Mesenchymal stem cell (in vitro differentiated cells and primary cell): ENCODE measurements around the gene KASH5.

Source experiments
- DNase-seq: peaks from one replicate; pipeline ENCODE4 v3.0.0-alpha.2; 2013
- H2AFZ ChIP-seq: one replicate; pipeline ENCODE4 v1.6.1; 2013; ENCODE audit warnings: low read depth, mild to moderate bottlenecking, control low read depth, inconsistent platforms, low read length, moderate library complexity
- H2AK5ac ChIP-seq: 2 replicates; pipeline ENCODE4 v1.6.1; 2013; ENCODE audit warnings: low read length, moderate library complexity, mild to moderate bottlenecking, inconsistent platforms; ENCODE audit not compliant: severe bottlenecking
- H2BK120ac ChIP-seq: one replicate; pipeline ENCODE4 v1.6.1; 2013; ENCODE audit warnings: low read depth, mild to moderate bottlenecking, inconsistent platforms, low read length, moderate library complexity
- H2BK12ac ChIP-seq, 2 experiments: one replicate each; pipeline ENCODE4 v1.6.1; 2013; ENCODE audit warnings: inconsistent platforms in 2 of 2, low read length in 2 of 2, mild to moderate bottlenecking in 2 of 2, moderate library complexity in 2 of 2, control low read depth in 1 of 2
- H2BK15ac ChIP-seq: one replicate; pipeline ENCODE4 v1.6.1; 2013; ENCODE audit warnings: mild to moderate bottlenecking, low read depth, inconsistent platforms; ENCODE audit not compliant: poor library complexity, severe bottlenecking
- H2BK5ac ChIP-seq: 2 replicates; pipeline ENCODE4 v1.6.1; 2013; ENCODE audit warnings: low read depth, mild to moderate bottlenecking, low read length, control low read depth, inconsistent platforms; ENCODE audit not compliant: poor library complexity, severe bottlenecking
- H3K14ac ChIP-seq, 2 experiments: one replicate each; pipeline ENCODE4 v1.6.1; 2013; ENCODE audit warnings: inconsistent platforms in 2 of 2, low read length in 2 of 2, control low read depth in 1 of 2, mild to moderate bottlenecking in 1 of 2, moderate library complexity in 1 of 2
- H3K18ac ChIP-seq, 2 experiments: one replicate each; pipeline ENCODE4 v1.6.1; 2013; ENCODE audit warnings: inconsistent platforms in 2 of 2, low read length in 2 of 2, control low read depth in 1 of 2, low read depth in 1 of 2, mild to moderate bottlenecking in 1 of 2
- H3K23ac ChIP-seq, 2 experiments: one replicate each; pipeline ENCODE4 v1.6.1; 2013; ENCODE audit warnings: inconsistent platforms in 2 of 2, low read length in 2 of 2, mild to moderate bottlenecking in 2 of 2, moderate library complexity in 2 of 2, control low read depth in 1 of 2
- H3K27ac ChIP-seq: 2 replicates; pipeline ENCODE4 v1.5.1; 2013; ENCODE audit warnings: mild to moderate bottlenecking, moderate library complexity, low read length, control low read depth, inconsistent platforms; ENCODE audit not compliant: poor library complexity, severe bottlenecking
- H3K27me3 ChIP-seq, 2 experiments: 2 replicates each; pipeline versions ENCODE4 v1.6.1 to v1.7.0; 2013; ENCODE audit warnings: low read length in 2 of 2, mild to moderate bottlenecking in 2 of 2, moderate library complexity in 2 of 2, control low read depth in 1 of 2, inconsistent platforms in 1 of 2; ENCODE audit not compliant: control insufficient read depth in 1 of 2, insufficient read depth in 1 of 2
- H3K36me3 ChIP-seq, 2 experiments: 2 replicates each; pipeline versions ENCODE4 v1.6.1 to v1.7.0; 2013; ENCODE audit warnings: low read length in 2 of 2, control low read depth in 1 of 2, inconsistent platforms in 1 of 2, low read depth in 1 of 2, mild to moderate bottlenecking in 1 of 2; ENCODE audit not compliant: insufficient read depth in 2 of 2, control insufficient read depth in 1 of 2
- H3K4ac ChIP-seq, 2 experiments: one replicate each; pipeline ENCODE4 v1.6.1; 2013; ENCODE audit warnings: inconsistent platforms in 2 of 2, low read length in 2 of 2, mild to moderate bottlenecking in 2 of 2, moderate library complexity in 2 of 2, control low read depth in 1 of 2, low read depth in 1 of 2
- H3K4me1 ChIP-seq: 2 replicates; pipeline ENCODE4 v1.6.1; 2013; ENCODE audit warnings: low read depth, low read length, control low read depth; ENCODE audit not compliant: control insufficient read depth, insufficient read depth
- H3K4me2 ChIP-seq: 2 replicates; pipeline ENCODE4 v1.6.1; 2013; ENCODE audit warnings: low read length, mild to moderate bottlenecking, inconsistent platforms; ENCODE audit not compliant: poor library complexity, severe bottlenecking
- H3K4me3 ChIP-seq, 2 experiments: 2 replicates each; pipeline versions ENCODE4 v1.5.1 to v1.7.0; 2013; ENCODE audit warnings: low read length in 2 of 2, mild to moderate bottlenecking in 2 of 2, control low read depth in 1 of 2, low read depth in 1 of 2; ENCODE audit not compliant: insufficient read depth in 1 of 2
- H3K79me1 ChIP-seq: replicated peaks from 2 replicates; pipeline ENCODE4 v1.6.1; 2013; ENCODE audit warnings: mild to moderate bottlenecking, control low read depth, low read length, inconsistent platforms; ENCODE audit not compliant: poor library complexity, severe bottlenecking
- H3K9ac ChIP-seq: 2 replicates; pipeline ENCODE4 v1.7.0; 2013; ENCODE audit warnings: mild to moderate bottlenecking, low read length, moderate library complexity
- H3K9me3 ChIP-seq: 2 replicates; pipeline ENCODE4 v1.7.0; 2013; ENCODE audit warnings: mild to moderate bottlenecking, low read length; ENCODE audit not compliant: control insufficient read depth
- H4K8ac ChIP-seq: one replicate; pipeline ENCODE4 v1.6.1; 2013; ENCODE audit warnings: inconsistent platforms, mild to moderate bottlenecking, low read length, moderate library complexity
- H4K91ac ChIP-seq: one replicate; pipeline ENCODE4 v1.6.1; 2013; ENCODE audit warnings: mild to moderate bottlenecking, low read length, inconsistent platforms
- WGBS: methylation state at CpG from one replicate; pipeline ENCODE4 v1.1.7; 2013; ENCODE audit warnings: mixed read lengths; 5-methylcytosine and 5-hydroxymethylcytosine counted together

KASH5 gene

GRCh38 chr19:49340069-49340864, 47.8 kb upstream of the KASH5 start:
- no peak overlapping the region for H2BK120ac ChIP-seq
- H2BK12ac ChIP-seq, result no peak overlapping the region
- H3K27me3 ChIP-seq, result peaks cover 0 to 13% of the 10 kb centered on the region in 2 experiments
- H2AFZ ChIP-seq, result no peak overlapping the region
- DNase-seq, result no peak
- H4K8ac ChIP-seq, result no peak overlapping the region
- peaks cover 40% of the 10 kb centered on the region for H3K79me1 ChIP-seq
- no peak overlapping the region for H4K91ac ChIP-seq
- H2BK15ac ChIP-seq, result no peak overlapping the region
- H3K4me3 ChIP-seq, result peak overlapping the region in 1 of 2 experiments; percentile 65
- H3K27ac ChIP-seq, result no peak overlapping the region
- no peak overlapping the region for H2AK5ac ChIP-seq
- no peak overlapping the region for H3K23ac ChIP-seq
- H3K4me1 ChIP-seq, result peaks cover 1% of the 10 kb centered on the region
- no peak overlapping the region for H2BK5ac ChIP-seq
- H3K9me3 ChIP-seq, result no peaks in the 10 kb centered on the region
- H3K9ac ChIP-seq, result no peak overlapping the region
- H3K36me3 ChIP-seq, result peaks cover 25 to 91% of the 10 kb centered on the region in 2 experiments
- H3K14ac ChIP-seq, result no peak overlapping the region
- H3K4ac ChIP-seq, result no peak overlapping the region
- H3K4me2 ChIP-seq, result no peak overlapping the region
- WGBS, result 49% methylated on average over 34 of the region's 36 CpGs
- H3K18ac ChIP-seq, result no peak overlapping the region

DNA sequence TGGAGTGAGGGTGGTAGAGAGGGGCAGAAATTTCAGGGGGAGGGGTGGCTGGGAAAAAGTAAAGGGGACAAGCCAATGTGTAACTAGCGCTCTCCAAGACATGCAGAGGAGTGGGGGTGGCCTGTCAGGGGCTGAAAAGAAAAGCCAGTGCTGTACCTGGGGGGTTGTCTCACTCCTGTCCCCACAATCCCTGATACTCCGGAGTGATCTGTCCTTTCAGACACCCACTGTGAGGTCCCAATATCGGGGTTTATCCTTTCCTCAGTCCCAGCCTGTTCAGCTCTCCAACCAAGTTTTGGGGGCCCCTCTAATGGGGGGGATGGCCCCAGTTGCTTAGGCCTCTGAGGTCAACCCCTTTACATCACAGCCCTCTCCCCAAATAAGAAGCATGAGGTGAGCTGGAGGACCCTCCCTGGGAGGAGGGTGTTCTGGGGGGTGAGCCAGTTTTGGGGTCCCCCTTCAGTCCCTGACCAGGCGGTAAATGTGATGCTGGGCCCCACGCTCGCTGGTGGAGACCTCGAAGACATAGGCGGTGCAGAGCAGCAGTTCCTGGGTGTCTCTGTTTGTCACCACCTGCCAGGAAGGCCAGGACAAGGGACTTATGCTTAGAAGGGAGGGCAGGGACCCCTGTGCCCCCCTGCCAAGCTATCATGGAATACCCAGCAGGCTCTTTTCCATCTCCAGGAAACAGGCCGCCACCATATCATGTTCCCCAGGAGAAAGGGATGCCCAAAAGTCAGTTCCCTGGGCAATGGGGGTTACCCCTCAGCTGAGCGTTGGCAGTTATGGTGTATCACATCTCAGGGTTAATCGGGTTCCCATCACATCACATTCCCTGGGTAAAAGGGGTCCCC, 47.0 kb upstream of the KASH5 start:
- H3K9ac ChIP-seq, result no peak overlapping the region
- no peak overlapping the region for H2BK5ac ChIP-seq
- no peak overlapping the region for H3K18ac ChIP-seq
- H4K8ac ChIP-seq, result no peak overlapping the region
- H3K4ac ChIP-seq, result no peak overlapping the region
- peak overlapping the region in 1 of 2 experiments; percentile 6 for H3K23ac ChIP-seq
- H2AK5ac ChIP-seq, result no peak overlapping the region
- no peak overlapping the region for H3K4me2 ChIP-seq
- peaks cover 28 to 90% of the 10 kb centered on the region in 2 experiments for H3K36me3 ChIP-seq
- H2BK12ac ChIP-seq, result no peak overlapping the region
- no peak overlapping the region for H2BK15ac ChIP-seq
- H3K79me1 ChIP-seq, result peaks cover 43% of the 10 kb centered on the region
- H4K91ac ChIP-seq, result no peak overlapping the region
- peaks cover 0 to 13% of the 10 kb centered on the region in 2 experiments for H3K27me3 ChIP-seq
- no peak overlapping the region for H2AFZ ChIP-seq
- H3K27ac ChIP-seq, result no peak overlapping the region
- H3K4me3 ChIP-seq, result no peak overlapping the region
- peaks cover 1% of the 10 kb centered on the region for H3K4me1 ChIP-seq
- no peak overlapping the region for H3K14ac ChIP-seq
- no peaks in the 10 kb centered on the region for H3K9me3 ChIP-seq
- DNase-seq, result no peak
- H2BK120ac ChIP-seq, result no peak overlapping the region
- 97% methylated on average over 10 of the region's 11 CpGs for WGBS

- H3K4me1 ChIP-seq, result peaks cover 1% of the 10 kb centered on the region
- no peak overlapping the region for H3K23ac ChIP-seq
- no peak overlapping the region for H3K4me2 ChIP-seq
- peaks cover 0 to 13% of the 10 kb centered on the region in 2 experiments for H3K27me3 ChIP-seq
- no peak overlapping the region for H3K4ac ChIP-seq
- no peak overlapping the region for H2AFZ ChIP-seq
- no peak overlapping the region for H3K18ac ChIP-seq
- H3K14ac ChIP-seq, result no peak overlapping the region
- peaks cover 37 to 93% of the 10 kb centered on the region in 2 experiments for H3K36me3 ChIP-seq
- H4K8ac ChIP-seq, result no peak overlapping the region
- no peak overlapping the region for H3K9ac ChIP-seq
- no peak overlapping the region for H2BK12ac ChIP-seq
- H4K91ac ChIP-seq, result no peak overlapping the region
- no peak for DNase-seq
- no peak overlapping the region for H3K27ac ChIP-seq
- WGBS, result 98% methylated on average over 6 of the region's 11 CpGs
- H2BK5ac ChIP-seq, result no peak overlapping the region
- H3K9me3 ChIP-seq, result no peaks in the 10 kb centered on the region
- H3K79me1 ChIP-seq, result peaks cover 53% of the 10 kb centered on the region
- H2BK15ac ChIP-seq, result no peak overlapping the region
- H2BK120ac ChIP-seq, result no peak overlapping the region
- no peak overlapping the region for H3K4me3 ChIP-seq
- no peak overlapping the region for H2AK5ac ChIP-seq
Measured at GRCh38 chr19:49342291-49342721, 45.7 kb upstream of the KASH5 start.

- no peak overlapping the region for H3K14ac ChIP-seq
- WGBS, result 99% methylated on average over 7 of the region's 7 CpGs
- peaks cover 59% of the 10 kb centered on the region for H3K79me1 ChIP-seq
- H3K4me1 ChIP-seq, result peaks cover 1% of the 10 kb centered on the region
- no peak overlapping the region for H4K8ac ChIP-seq
- no peak overlapping the region for H2BK15ac ChIP-seq
- peaks cover 44 to 93% of the 10 kb centered on the region in 2 experiments for H3K36me3 ChIP-seq
- no peak overlapping the region for H3K27ac ChIP-seq
- H3K18ac ChIP-seq, result no peak overlapping the region
- H2BK120ac ChIP-seq, result no peak overlapping the region
- H3K4me3 ChIP-seq, result no peak overlapping the region
- H2BK5ac ChIP-seq, result no peak overlapping the region
- no peak for DNase-seq
- no peaks in the 10 kb centered on the region for H3K9me3 ChIP-seq
- H3K4me2 ChIP-seq, result no peak overlapping the region
- H3K23ac ChIP-seq, result no peak overlapping the region
- no peak overlapping the region for H3K4ac ChIP-seq
- no peak overlapping the region for H2BK12ac ChIP-seq
- no peak overlapping the region for H2AK5ac ChIP-seq
- peaks cover 0 to 9% of the 10 kb centered on the region in 2 experiments for H3K27me3 ChIP-seq
- no peak overlapping the region for H4K91ac ChIP-seq
- H3K9ac ChIP-seq, result no peak overlapping the region
- no peak overlapping the region for H2AFZ ChIP-seq
Measured at GRCh38 chr19:49343123-49343522, 44.9 kb upstream of the KASH5 start.
